GM15510 (cell line): Measurements from ENCODE around the gene TBL1X.

ENCODE experiments used
- POLR2A ChIP-seq: IDR thresholded peaks from 3 replicates; pipeline ENCODE4 v1.6.1; 2011; ENCODE audit warnings: borderline replicate concordance; ENCODE audit not compliant: insufficient read length; ENCODE audit errors: extremely low read depth

TBL1X gene

GRCh38 chrX:9515973-9516538, 51.2 kb downstream of the TBL1X start:
- TF ChIP-seq POLR2A = no peak

GRCh38 chrX:9516635-9517034, 51.8 kb downstream of the TBL1X start:
- no peak for TF ChIP-seq POLR2A

- no peak for TF ChIP-seq POLR2A
Measured at GRCh38 chrX:9518051-9518450, 53.2 kb downstream of the TBL1X start.

GRCh38 chrX:9518889-9519288, 54.0 kb downstream of the TBL1X start:
- no peak for TF ChIP-seq POLR2A

GRCh38 chrX:9519546-9520216, 54.8 kb downstream of the TBL1X start:
- no peak for TF ChIP-seq POLR2A

GRCh38 chrX:9520217-9520590, 55.3 kb downstream of the TBL1X start:
- no peak for TF ChIP-seq POLR2A

GRCh38 chrX:9522378-9523155, 57.7 kb downstream of the TBL1X start:
- TF ChIP-seq POLR2A = no peak

- TF ChIP-seq POLR2A = no peak
Measured at GRCh38 chrX:9525511-9526248, 60.8 kb downstream of the TBL1X start.

GRCh38 chrX:9526965-9527364, 62.1 kb downstream of the TBL1X start:
- TF ChIP-seq POLR2A = no peak

GRCh38 chrX:9528498-9528897, 63.6 kb downstream of the TBL1X start:
- TF ChIP-seq POLR2A = no peak

GRCh38 chrX:9529223-9529622, 64.4 kb downstream of the TBL1X start:
- no peak for TF ChIP-seq POLR2A

- TF ChIP-seq POLR2A = no peak
Measured at GRCh38 chrX:9530848-9531274, 66.0 kb downstream of the TBL1X start.

- TF ChIP-seq POLR2A = no peak
Measured at GRCh38 chrX:9532349-9532748, 67.5 kb downstream of the TBL1X start.

GRCh38 chrX:9533611-9534010, 68.8 kb downstream of the TBL1X start:
- no peak for TF ChIP-seq POLR2A

GRCh38 chrX:9534686-9535085, 69.8 kb downstream of the TBL1X start:
- no peak for TF ChIP-seq POLR2A
